Measurements from ENCODE around the gene LENG8. TPM values are rescaled to one million over a fixed set of nuclear protein-coding genes. Genes with fewer than 3 reads are reported as not detected.

The LENG8 gene
- total and polyA plus RNA-seq, 2 of the 13 experiments (the other 11 are each of a cell fraction or from before 2014, with no cell fraction given): 14.3 to 41.9 TPM

DNA sequence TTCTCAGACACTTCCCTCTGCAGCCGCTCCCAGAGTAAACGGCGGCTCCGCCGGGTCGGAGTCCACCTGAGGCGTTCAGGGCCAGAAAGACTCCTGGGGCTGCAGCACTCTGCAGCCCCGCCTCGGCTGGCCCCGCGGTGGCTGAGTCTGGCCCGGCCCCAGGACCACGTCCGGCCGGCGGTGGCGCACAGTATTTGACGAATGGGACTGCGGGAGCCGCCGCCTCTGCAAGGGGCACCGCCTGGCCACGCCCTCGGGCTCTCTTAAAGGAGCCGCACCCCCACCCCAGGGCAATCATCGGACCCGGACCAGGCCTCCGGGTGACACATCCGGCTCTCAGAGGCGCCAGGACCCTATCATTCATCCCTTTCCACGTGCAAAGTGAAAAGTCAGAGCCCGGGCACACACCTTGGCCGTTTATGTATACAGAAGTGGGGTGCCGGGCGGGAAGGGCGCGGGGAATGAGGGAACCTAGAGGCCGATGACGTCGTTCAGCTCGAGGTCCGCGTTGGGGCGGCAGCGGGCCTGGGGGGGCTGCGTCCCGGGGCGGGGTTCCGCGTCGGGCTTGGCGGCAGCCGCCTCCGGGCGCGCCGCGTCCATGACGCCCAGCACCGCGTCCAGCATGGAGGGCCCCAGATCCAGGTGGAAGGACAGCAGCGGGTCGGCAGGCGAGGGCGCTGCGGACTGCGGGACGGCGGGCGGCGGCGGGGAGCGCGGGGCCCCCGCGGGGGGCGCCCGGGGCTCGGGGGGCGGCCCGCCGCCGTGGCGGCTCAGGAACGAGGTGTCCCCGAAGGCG, 15.8 kb downstream of the LENG8 start (continued):
- TF ChIP-seq, protein P1, sequence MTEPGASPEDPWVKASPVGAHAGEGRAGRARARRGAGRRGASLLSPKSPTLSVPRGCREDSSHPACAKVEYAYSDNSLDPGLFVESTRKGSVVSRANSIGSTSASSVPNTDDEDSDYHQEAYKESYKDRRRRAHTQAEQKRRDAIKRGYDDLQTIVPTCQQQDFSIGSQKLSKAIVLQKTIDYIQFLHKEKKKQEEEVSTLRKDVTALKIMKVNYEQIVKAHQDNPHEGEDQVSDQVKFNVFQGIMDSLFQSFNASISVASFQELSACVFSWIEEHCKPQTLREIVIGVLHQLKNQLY (CRISPR knock-in tag; IDR thresholded peaks at IDR 0.05): no peak
- no peak for TF ChIP-seq ZNF207 (IDR thresholded peaks at IDR 0.05; ENCODE audit: borderline replicate concordance)
- no peak for TF ChIP-seq ZIK1 (CRISPR knock-in tag; IDR thresholded peaks at IDR 0.05; ENCODE audit: borderline replicate concordance, low read depth)
- TF ChIP-seq YY1 (IDR thresholded peaks at IDR 0.05; ENCODE audit: insufficient read depth, insufficient replicate concordance, low read depth, low read length): peak; percentile 51
- TF ChIP-seq, protein P2, sequence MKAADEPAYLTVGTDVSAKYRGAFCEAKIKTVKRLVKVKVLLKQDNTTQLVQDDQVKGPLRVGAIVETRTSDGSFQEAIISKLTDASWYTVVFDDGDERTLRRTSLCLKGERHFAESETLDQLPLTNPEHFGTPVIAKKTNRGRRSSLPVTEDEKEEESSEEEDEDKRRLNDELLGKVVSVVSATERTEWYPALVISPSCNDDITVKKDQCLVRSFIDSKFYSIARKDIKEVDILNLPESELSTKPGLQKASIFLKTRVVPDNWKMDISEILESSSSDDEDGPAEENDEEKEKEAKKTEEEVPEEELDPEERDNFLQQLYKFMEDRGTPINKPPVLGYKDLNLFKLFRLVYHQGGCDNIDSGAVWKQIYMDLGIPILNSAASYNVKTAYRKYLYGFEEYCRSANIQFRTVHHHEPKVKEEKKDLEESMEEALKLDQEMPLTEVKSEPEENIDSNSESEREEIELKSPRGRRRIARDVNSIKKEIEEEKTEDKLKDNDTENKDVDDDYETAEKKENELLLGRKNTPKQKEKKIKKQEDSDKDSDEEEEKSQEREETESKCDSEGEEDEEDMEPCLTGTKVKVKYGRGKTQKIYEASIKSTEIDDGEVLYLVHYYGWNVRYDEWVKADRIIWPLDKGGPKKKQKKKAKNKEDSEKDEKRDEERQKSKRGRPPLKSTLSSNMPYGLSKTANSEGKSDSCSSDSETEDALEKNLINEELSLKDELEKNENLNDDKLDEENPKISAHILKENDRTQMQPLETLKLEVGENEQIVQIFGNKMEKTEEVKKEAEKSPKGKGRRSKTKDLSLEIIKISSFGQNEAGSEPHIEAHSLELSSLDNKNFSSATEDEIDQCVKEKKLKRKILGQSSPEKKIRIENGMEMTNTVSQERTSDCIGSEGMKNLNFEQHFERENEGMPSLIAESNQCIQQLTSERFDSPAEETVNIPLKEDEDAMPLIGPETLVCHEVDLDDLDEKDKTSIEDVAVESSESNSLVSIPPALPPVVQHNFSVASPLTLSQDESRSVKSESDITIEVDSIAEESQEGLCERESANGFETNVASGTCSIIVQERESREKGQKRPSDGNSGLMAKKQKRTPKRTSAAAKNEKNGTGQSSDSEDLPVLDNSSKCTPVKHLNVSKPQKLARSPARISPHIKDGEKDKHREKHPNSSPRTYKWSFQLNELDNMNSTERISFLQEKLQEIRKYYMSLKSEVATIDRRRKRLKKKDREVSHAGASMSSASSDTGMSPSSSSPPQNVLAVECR (CRISPR knock-in tag; IDR thresholded peaks at IDR 0.05; ENCODE audit: borderline replicate concordance): peak; percentile 66; the same call in 1 of the 2 replicates
- no peak for TF ChIP-seq ZNF564 (CRISPR knock-in tag; IDR thresholded peaks at IDR 0.05)
- TF ChIP-seq ZNF761 (CRISPR knock-in tag; conservative IDR thresholded peaks at IDR 0.05): 0 out of 2 replicates have a peak, but pooled peaks have one; percentile 62
- no peak for TF ChIP-seq SUZ12 (IDR thresholded peaks at IDR 0.05; ENCODE audit: low read depth, low read length)
- no peak for TF ChIP-seq ZC3H13 (CRISPR knock-in tag; IDR thresholded peaks at IDR 0.05)
- peak; percentile 45; the same call in 1 of the 2 replicates for TF ChIP-seq MYC (CRISPR knock-in tag; IDR thresholded peaks at IDR 0.05; ENCODE audit: borderline replicate concordance)
- TF ChIP-seq IRX3 (CRISPR knock-in tag; IDR thresholded peaks at IDR 0.05; ENCODE audit: borderline replicate concordance, low read depth): no peak
- TF ChIP-seq ZZZ3 (CRISPR knock-in tag; IDR thresholded peaks at IDR 0.05; ENCODE audit: borderline replicate concordance): no peak; the same call in 1 of the 2 replicates
- TF ChIP-seq MTF2 (CRISPR knock-in tag; IDR thresholded peaks at IDR 0.05; ENCODE audit: borderline replicate concordance): no peak
- peak; percentile 72; the same call in 1 of the 2 replicates for TF ChIP-seq ZNF766 (CRISPR knock-in tag; IDR thresholded peaks at IDR 0.05; ENCODE audit: borderline replicate concordance)
- TF ChIP-seq ZNF562 (CRISPR knock-in tag; IDR thresholded peaks at IDR 0.05; ENCODE audit: borderline replicate concordance): no peak
- TF ChIP-seq ZNF841 (CRISPR knock-in tag; IDR thresholded peaks at IDR 0.05; ENCODE audit: borderline replicate concordance): no peak
- TF ChIP-seq RXRA (CRISPR knock-in tag; IDR thresholded peaks at IDR 0.05): peak; percentile 64
- TF ChIP-seq, protein P3, sequence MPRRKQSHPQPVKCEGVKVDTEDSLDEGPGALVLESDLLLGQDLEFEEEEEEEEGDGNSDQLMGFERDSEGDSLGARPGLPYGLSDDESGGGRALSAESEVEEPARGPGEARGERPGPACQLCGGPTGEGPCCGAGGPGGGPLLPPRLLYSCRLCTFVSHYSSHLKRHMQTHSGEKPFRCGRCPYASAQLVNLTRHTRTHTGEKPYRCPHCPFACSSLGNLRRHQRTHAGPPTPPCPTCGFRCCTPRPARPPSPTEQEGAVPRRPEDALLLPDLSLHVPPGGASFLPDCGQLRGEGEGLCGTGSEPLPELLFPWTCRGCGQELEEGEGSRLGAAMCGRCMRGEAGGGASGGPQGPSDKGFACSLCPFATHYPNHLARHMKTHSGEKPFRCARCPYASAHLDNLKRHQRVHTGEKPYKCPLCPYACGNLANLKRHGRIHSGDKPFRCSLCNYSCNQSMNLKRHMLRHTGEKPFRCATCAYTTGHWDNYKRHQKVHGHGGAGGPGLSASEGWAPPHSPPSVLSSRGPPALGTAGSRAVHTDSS (CRISPR knock-in tag; conservative IDR thresholded peaks at IDR 0.05): no peak
- no peak; the same call in 1 of the 2 replicates for TF ChIP-seq ZNF746 (CRISPR knock-in tag; IDR thresholded peaks at IDR 0.05)
- TF ChIP-seq RAD21 (CRISPR knock-in tag; IDR thresholded peaks at IDR 0.05): peak; percentile 52; the same call in 1 of the 2 replicates
- no peak for TF ChIP-seq SOX6 (IDR thresholded peaks at IDR 0.05)
- peak; percentile 43 for TF ChIP-seq SOX6 (CRISPR knock-in tag; IDR thresholded peaks at IDR 0.05)
- peak; percentile 64; the same call in 1 of the 2 replicates for TF ChIP-seq ZNF331 (CRISPR knock-in tag; IDR thresholded peaks at IDR 0.05)

Data from HepG2 (cell line).